Fibroblast of skin of abdomen (primary cell): ENCODE results near the gene CYP27A1.

Experiments
- DNase-seq: peaks from one replicate; pipeline ENCODE4 v3.0.0-alpha.2; 2013

The CYP27A1 gene

GRCh38 chr2:218812096-218812815 lies 30.3 kb downstream of the CYP27A1 start:
- no peak for DNase-seq

DNA sequence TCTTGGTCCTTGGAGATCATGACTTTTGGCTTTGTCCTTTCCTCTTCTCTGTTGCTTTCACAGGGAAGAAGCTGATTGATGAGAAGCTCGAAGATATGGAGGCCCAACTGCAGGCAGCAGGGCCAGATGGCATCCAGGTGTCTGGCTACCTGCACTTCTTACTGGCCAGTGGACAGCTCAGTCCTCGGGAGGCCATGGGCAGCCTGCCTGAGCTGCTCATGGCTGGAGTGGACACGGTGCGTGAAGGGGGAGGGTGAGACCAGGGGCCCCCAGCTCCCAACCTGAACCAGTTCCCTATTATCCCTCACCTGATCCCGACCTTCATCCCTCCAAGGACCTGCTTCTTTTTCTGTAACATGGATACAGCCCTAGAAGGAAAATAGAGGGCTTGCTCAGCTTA lies 30.9 kb downstream of the CYP27A1 start:
- no peak for DNase-seq

GRCh38 chr2:218813771-218814460 lies 32.0 kb downstream of the CYP27A1 start:
- DNase-seq: no peak

GRCh38 chr2:218814540-218815243 lies 32.7 kb downstream of the CYP27A1 start:
- DNase-seq: no peak

- no peak for DNase-seq
These were observed 33.3 kb downstream of the CYP27A1 start for GRCh38 chr2:218815244-218815637.

- DNase-seq: no peak
These were observed 33.7 kb downstream of the CYP27A1 start for GRCh38 chr2:218815649-218816048.

DNA sequence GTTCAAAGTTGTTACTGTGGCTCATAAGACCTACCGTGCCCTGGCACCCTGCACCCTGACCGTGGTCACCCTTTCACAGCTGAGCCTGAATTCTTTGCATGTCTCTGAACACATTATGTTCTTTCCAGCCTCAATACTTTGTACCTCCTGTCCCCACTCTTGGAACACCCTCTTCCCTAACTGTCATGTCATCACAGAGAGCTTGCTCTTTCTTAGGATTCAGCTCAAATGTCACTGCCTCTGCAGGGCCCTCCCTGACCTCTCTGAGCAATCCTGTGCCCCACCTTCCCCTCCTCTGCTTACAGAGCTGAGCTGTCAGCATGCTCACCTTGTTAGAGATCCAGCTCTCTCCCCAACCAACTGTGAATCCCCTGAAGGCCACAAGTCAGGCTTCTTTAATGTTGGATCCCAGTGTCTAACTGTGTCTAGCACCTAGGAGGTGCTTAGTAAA lies 34.6 kb downstream of the CYP27A1 start:
- no peak for DNase-seq

- DNase-seq: no peak
These were observed 37.1 kb downstream of the CYP27A1 start for GRCh38 chr2:218819093-218819492.

DNA sequence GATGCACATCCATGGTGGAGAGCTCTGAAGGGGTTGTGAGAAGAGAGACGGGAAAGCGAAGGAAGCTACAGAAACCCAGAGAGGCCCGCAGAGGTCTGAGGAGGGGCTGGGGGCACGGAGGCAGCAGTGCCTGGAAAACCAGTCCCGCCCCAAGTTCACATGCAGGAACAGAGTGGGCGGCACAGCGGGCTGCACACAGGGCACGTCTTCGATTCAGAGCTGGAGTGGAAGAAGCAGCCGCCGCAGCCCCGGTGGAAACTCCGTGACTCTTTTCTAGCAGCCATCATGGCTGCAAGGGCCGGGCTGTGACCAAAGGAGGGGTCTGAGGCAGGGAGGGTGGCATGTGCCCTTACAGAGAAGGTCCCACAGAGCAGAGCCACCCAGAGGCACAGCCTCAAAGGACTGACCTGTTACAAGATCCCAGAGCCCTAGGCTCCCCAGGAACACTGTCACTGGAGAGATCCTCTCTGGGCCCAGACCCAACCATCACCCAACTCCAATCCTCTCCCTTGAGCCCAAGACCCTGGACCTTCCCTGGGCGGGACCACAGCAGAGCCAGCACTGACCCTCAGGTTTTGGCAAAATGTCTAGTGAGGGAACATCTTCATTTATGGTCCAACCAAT lies 38.9 kb downstream of the CYP27A1 start:
- no peak for DNase-seq

DNA sequence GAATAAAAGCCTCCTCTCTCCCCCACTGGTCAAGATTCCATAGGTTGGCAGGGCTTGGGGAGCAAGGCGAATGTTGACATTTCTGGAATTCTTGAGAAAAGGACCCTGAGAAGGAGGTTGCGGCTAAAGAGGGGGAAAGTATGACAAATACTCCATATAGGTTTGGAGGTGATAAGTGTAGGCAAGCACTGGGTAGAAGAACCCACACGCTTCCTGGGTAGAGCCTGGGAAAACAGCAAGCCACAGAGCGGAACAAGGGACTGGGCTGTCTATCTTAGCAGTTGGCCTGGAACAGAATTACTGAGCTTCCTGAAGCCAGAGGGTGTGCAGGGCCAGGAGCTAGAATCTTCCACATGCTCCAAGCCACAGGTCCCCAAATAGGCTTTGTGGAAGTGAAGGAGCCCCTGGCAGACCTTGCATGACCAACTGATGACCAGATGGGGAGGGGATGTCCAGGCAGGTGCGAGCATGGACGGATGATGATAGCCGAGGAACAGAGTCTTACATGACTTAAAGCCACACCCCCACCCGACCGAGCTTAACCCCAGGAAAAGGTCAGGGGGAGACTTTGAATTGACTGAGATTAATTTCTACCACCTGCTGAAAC lies 39.8 kb downstream of the CYP27A1 start:
- DNase-seq: no peak

DNA sequence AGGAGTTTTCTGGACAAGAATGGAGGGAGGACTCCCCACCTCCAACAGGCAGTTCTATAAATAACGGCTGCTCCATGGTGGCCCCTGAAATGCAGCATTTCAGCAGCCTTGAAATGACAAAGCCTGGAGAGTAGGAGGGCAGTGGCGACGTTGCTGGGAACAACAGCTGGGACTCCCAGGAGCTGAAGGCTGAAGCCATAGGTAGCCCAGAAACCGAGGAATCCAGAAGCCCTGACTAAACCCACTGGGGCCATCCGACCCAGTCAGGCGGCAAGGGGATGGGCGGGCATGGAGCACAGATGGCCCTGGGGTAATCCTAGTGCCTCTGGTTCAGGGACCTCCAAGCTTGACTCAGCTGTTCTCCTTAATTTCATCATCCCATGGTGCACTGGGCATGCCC lies 40.7 kb downstream of the CYP27A1 start:
- DNase-seq: no peak

- no peak for DNase-seq
These were observed 41.4 kb downstream of the CYP27A1 start for GRCh38 chr2:218823196-218823855.

DNA sequence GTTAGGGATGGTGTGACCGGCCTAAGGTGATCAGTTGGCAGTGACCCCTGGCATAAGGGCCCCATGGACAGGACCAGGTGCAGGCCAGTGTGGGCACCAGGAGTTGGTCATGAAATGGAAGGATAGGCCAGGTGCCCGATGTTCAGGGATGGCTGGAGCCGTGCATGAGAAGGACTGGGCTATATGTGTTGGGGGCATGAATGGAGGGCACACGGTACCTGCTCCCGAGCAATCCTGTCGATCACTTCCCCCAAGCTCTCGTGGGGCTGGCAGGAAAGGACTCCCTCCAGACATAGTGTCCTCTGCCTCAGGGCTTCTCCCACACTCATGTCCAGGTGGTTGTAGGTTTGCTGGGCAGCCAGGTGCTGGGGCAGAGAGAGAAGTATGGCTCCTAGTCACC lies 42.1 kb downstream of the CYP27A1 start:
- no peak for DNase-seq

- DNase-seq: no peak
These were observed 44.8 kb downstream of the CYP27A1 start for GRCh38 chr2:218826791-218827190.

- no peak for DNase-seq
These were observed 45.9 kb downstream of the CYP27A1 start for GRCh38 chr2:218827701-218828476.

DNA sequence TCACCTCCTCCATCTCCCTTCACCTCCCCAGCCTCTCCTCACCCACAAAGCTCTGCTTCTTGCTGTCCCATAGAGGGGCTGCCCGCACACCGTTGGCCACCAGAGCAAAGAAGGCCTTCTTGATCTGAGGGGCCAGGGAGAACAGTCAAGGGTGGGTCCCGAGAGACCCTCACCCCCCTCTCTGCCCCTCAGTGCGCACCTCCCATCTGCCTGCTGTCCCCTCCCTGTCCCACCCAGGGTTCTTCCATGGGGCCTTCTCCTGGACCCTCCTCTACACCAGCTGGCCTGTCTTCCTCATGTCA lies 46.5 kb downstream of the CYP27A1 start:
- no peak for DNase-seq

DNA sequence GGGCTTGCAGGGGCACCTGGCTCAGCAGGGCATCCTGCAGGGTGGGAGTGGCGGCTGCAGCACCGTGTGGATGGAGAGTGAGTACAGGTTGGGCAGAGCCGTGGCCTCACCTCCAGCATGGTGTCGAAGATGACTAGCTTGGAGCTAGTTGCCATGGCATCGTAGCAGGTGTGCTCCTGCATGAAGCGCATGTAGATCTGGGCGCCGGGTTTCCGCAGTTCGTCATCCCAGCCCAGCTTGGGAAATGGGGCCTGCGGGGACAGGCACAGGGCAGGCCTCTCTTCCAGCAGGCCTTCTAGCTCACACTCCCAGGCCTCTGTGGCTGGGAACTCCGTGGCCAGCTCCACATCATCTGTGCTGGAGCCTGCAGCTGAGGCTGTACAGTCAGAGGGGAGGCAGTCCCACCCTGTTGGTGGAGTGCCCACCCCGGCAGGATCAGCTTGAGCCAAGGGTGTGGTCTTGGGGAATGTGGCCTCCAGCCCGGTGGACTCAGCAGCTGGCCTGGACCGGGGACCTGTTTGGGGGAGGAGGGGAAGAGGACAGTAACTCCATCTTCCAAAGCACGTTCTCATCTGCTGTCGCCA lies 48.0 kb downstream of the CYP27A1 start:
- DNase-seq: no peak

DNA sequence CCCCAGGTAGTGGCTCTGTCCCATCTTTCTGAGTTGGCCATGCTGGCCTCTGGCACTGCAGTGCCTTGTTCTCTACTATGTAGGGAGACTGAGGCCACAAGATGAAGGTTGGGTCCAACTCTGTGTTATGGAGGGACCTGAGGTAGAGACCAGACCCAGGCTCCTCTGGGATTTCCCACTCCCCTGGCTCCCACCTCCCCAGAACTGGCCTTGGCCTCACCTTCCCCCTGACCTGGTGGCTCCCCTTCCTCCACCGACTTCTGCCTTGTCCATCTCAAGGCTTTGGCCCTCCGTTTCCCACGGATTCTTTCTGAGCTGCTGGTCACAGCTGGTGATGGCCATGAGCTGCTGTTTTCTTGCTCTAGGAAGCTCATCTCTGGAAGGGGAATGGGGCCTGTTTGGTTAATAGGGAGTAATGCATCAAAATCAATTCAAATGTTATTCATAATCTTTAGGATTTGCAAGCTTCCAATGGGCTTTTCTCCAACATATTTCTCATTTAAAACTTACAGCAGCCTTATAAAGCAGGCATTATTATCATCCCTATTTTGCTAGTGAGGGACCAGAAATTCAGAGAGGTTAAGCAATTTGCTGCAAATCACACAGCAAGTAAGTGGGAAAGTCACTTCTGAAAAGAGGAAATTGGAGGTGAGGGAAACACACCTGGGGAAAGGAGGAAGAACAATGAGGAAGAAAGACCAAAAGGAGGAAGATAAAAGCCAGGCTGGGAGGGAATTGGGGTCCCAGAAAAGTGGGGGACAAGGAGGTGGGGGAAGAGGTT lies 48.8 kb downstream of the CYP27A1 start:
- no peak for DNase-seq

DNA sequence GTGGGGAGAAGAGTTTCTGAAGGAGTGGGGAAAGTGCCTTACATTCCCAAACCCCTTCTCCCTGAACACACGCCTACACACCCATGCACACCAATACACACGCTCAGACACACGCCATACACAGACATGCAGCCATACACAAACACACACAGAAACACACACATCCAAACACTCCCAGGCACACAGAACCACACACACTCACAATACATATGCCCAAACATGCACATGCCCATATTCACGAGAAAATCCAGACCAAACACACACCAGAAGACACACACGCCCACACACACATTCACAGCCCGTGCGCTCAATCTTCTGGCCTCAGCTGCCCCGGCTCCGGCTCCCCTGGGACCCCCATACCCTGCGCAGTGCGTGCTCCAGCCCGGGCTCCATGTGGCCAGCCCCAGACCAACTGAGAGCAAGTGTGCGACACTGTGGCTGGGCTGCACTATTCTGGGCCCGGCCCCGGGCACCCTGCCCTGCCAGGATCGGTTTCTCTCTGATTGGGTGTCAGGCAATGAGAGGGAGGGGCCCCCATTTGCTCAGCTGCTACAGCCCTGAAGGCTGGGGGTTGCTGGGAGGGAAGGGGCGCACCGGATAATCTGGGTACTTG lies 49.5 kb downstream of the CYP27A1 start, which contains the start of gene PRKAG3:
Gene PRKAG3 (minus strand): TSS at position 426 of the 613 bp plus-strand sequence.
- DNase-seq: no peak

DNA sequence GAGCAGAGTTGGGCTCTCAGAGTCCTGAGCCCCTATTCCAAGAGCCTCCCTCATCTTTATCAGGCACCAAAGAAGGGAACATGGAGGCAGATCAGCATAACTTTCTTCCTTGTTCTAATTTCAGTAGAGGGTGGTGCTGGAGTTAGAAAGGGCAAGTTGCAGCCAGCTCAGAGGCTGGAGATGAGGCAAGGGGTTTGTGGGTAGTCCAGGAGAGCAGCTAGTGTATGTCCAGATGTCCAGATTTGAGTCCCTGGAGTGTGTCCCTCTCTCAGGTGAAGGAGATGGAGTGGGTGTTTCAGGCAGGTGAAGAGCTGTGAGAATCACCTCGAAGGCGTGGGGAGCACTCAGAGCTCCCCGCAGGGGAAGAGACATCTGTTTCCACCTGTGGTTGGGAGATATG lies 50.1 kb downstream of the CYP27A1 start:
- DNase-seq: no peak
